ENCODE data around the gene LRRN2.

GRCh38 chr1:204569478-204569877 is 116.1 kb downstream of the LRRN2 start:
- TF ChIP-seq USF1 (IDR thresholded peaks at IDR 0.05) (no peak), TCF12 (IDR thresholded peaks at IDR 0.05; ENCODE audit: low read depth) (no peak), NFIC (IDR thresholded peaks at IDR 0.05) (no peak)

All from Ishikawa (cell line).